Stomach (tissue), 9 donors: ENCODE measurements around the gene SART1. TPM values are rescaled to one million over a fixed set of nuclear protein-coding genes. Genes with fewer than 3 reads are reported as not detected.
A peak's percentile ranks its signal among the peaks of the same experiment; 100 is the strongest.

Experiments
- DNase-seq, 2 donors: peaks; one replicate each; pipeline versions ENCODE4 v3.0.0 to v3.0.0-alpha.2; 2013 to 2019
- H3K27ac ChIP-seq, 5 donors: fragments of 200-600 bp in 4 of 5; sonication (generic) in 4 of 5; one replicate each; pipeline ENCODE4 v1.5.1; 2013 to 2019; ENCODE audit warnings: mild to moderate bottlenecking in 1 of 5, moderate library complexity in 1 of 5
- H3K27me3 ChIP-seq, 3 donors: fragments of 200-600 bp; sonication (generic); one replicate each; pipeline ENCODE4 v1.5.1; 2017 to 2019; ENCODE audit warnings: mixed run types in 1 of 3
- H3K36me3 ChIP-seq, 4 donors: fragments of 200-600 bp; sonication (generic); 1 replicate in 3 of 4; 2 replicates in 1 of 4; pipeline ENCODE4 v1.5.1; 2016 to 2019
- H3K4me1 ChIP-seq, 4 donors: fragments of 200-600 bp; sonication (generic); one replicate each; pipeline ENCODE4 v1.5.1; 2016 to 2019
- H3K4me3 ChIP-seq, 4 donors: fragments of 200-600 bp; sonication (generic) in 3 of 4; one replicate each; pipeline ENCODE4 v1.5.1; 2016 to 2019; ENCODE audit warnings: mild to moderate bottlenecking in 1 of 4
- H3K9me3 ChIP-seq, 4 donors: fragments of 200-600 bp; sonication (generic); one replicate each; pipeline ENCODE4 v1.5.1; 2016 to 2019
- EP300 ChIP-seq: sonication (generic); formaldehyde crosslinking; IDR thresholded peaks from one replicate; pipeline ENCODE4 v1.6.1; 2017; ENCODE audit warnings: antibody characterized with exemption
- POLR2A ChIP-seq, 4 donors: fragments of 450-650 bp; IDR thresholded peaks; one replicate each; pipeline ENCODE4 v1.6.1; 2016; ENCODE audit warnings: antibody characterized with exemption in 4 of 4, control low read depth in 2 of 4, mild to moderate bottlenecking in 1 of 4, moderate library complexity in 1 of 4
- POLR2AphosphoS5 ChIP-seq, 3 donors: sonication (generic); formaldehyde crosslinking; IDR thresholded peaks; one replicate each; pipeline ENCODE4 v1.6.1; 2016; ENCODE audit warnings: antibody characterized with exemption in 3 of 3
- WGBS, 5 donors: extraction: QIAGEN DNeasy Blood & Tissue Kit in 3 of 5; methylation state at CpG; one replicate each; pipeline versions ENCODE4 v1.1.5 to v1.1.7; 2013 to 2018; 5-methylcytosine and 5-hydroxymethylcytosine counted together
- intact Hi-C: fragments of 100-400 bp; cut with DNase I; formaldehyde crosslinking; loops from one replicate; pipeline ENCODE4 v1.15.1; 2023; ENCODE audit warnings: low total_unique reads
- polyA plus RNA-seq, 3 donors: library from polyadenylated mRNA; stranded (reverse); fragments of 200-250 nt; gene quantifications; one replicate each; pipeline ENCODE4 v1.2.3, GENCODE V29; 2013
- total RNA-seq, 5 donors: library from RNA; depleted of rRNA; stranded (reverse); fragments of >200 nt; gene quantifications; one replicate each; pipeline versions ENCODE4 v1.1.0 to v1.2.3, GENCODE V29; 2014 to 2016
- TF ChIP-seq, protein P1 (sequence below), 7 experiments: fragments of 450-650 bp in 4 of 7; fragments of 200-600 bp in 3 of 7; sonication (generic) in 3 of 7; IDR thresholded peaks; one replicate each; pipeline ENCODE4 v1.5.1; 2016 to 2019; ENCODE audit warnings: antibody characterized with exemption in 7 of 7, control low read depth in 2 of 7, mild to moderate bottlenecking in 1 of 7
- donor health status: healthy with polysubstance abuse.
- donor health status: Bipolar disorder and iron deficiency.
- donor health status: healthy.

Gene SART1
- total and polyA plus RNA-seq, 8 donors = 26.1 to 278 (median 82.5) TPM

- Histone ChIP-seq H3K27ac (no peak overlapping the region), H3K9me3 (no peaks in the 10 kb centered on the region)
- 41 to 59% (median 50%) methylated on average over 4 of the region's 4 CpGs for WGBS, 5 donors
Measured at GRCh38 chr11:65934014-65934413, 27.5 kb upstream of the SART1 start.

DNA sequence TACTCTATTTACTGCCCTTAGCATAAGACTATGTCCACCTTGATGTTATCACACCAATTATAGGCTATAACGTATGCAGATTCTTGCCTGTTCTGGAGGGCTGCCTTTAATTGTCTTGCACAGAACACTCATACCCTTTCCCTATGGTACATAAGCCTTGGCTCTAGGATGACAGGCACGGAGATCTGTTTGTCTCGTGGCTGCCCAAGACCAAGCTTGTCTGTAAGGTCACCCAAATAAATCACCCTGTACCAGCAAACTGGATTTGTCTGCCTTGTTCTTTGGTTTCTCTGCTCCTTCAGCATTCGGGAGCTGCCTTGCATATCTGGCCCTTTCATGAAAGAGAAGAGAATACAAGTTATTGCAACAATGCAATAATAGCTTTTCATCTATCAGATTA lies 23.8 kb upstream of the SART1 start:
- no peak for DNase-seq
- Histone ChIP-seq H3K27me3 (peaks cover 0 to 45% (median 4%) of the 10 kb centered on the region in 3 donors), H3K4me1 (no peaks in the 10 kb centered on the region), H3K27ac (no peak overlapping the region), H3K36me3 (no peaks in the 10 kb centered on the region), H3K9me3 (no peaks in the 10 kb centered on the region), H3K4me3 (no peak overlapping the region)
- intact Hi-C loops = no loop called here
- 33 to 62% (median 51%) methylated on average over 4 of the region's 4 CpGs for WGBS, 5 donors
- TF ChIP-seq, protein P1, sequence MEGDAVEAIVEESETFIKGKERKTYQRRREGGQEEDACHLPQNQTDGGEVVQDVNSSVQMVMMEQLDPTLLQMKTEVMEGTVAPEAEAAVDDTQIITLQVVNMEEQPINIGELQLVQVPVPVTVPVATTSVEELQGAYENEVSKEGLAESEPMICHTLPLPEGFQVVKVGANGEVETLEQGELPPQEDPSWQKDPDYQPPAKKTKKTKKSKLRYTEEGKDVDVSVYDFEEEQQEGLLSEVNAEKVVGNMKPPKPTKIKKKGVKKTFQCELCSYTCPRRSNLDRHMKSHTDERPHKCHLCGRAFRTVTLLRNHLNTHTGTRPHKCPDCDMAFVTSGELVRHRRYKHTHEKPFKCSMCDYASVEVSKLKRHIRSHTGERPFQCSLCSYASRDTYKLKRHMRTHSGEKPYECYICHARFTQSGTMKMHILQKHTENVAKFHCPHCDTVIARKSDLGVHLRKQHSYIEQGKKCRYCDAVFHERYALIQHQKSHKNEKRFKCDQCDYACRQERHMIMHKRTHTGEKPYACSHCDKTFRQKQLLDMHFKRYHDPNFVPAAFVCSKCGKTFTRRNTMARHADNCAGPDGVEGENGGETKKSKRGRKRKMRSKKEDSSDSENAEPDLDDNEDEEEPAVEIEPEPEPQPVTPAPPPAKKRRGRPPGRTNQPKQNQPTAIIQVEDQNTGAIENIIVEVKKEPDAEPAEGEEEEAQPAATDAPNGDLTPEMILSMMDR (IDR thresholded peaks at IDR 0.05) = no peak
- no peak for TF ChIP-seq EP300
- TF ChIP-seq POLR2AphosphoS5 (IDR thresholded peaks at IDR 0.05) = no peak
- TF ChIP-seq POLR2A (IDR thresholded peaks at IDR 0.05) = no peak

More at GRCh38 chr11:65934014-65934413, 27.5 kb upstream of the SART1 start:
- H3K27me3 ChIP-seq = peaks cover 0 to 32% (median 4%) of the 10 kb centered on the region in 3 donors
- no peaks in the 10 kb centered on the region for H3K36me3 ChIP-seq
- intact Hi-C loops = no loop called here
- no peak for TF ChIP-seq POLR2AphosphoS5 (IDR thresholded peaks at IDR 0.05)
- no peak for TF ChIP-seq POLR2A (IDR thresholded peaks at IDR 0.05)
- TF ChIP-seq EP300 = no peak
- TF ChIP-seq, protein P1 (IDR thresholded peaks at IDR 0.05) = no peak
- no peak for DNase-seq
- no peaks in the 10 kb centered on the region for H3K4me1 ChIP-seq
- H3K4me3 ChIP-seq = no peak overlapping the region

GRCh38 chr11:65941720-65942310 lies 19.7 kb upstream of the SART1 start:
- TF ChIP-seq, protein P1 (IDR thresholded peaks at IDR 0.05) = no peak
- TF ChIP-seq POLR2A (IDR thresholded peaks at IDR 0.05) (no peak), POLR2AphosphoS5 (IDR thresholded peaks at IDR 0.05) (no peak), EP300 (no peak)
- no peaks in the 10 kb centered on the region for H3K4me1 ChIP-seq
- H3K27ac ChIP-seq = peak overlapping the region in 1 of 5 donors; percentile 47
- WGBS, 5 donors = 69 to 78% (median 73%) methylated on average over 9 of the region's 9 CpGs
- H3K4me3 ChIP-seq = no peak overlapping the region
- H3K27me3 ChIP-seq = peaks cover 0 to 38% (median 0%) of the 10 kb centered on the region in 3 donors
- no peak for DNase-seq
- intact Hi-C loops = no loop called here
- no peaks in the 10 kb centered on the region for H3K9me3 ChIP-seq
- H3K36me3 ChIP-seq = no peaks in the 10 kb centered on the region

GRCh38 chr11:65942531-65942930 lies 19.0 kb upstream of the SART1 start:
- DNase-seq = no peak
- Histone ChIP-seq H3K27me3 (peaks cover 0 to 40% (median 0%) of the 10 kb centered on the region in 3 donors), H3K36me3 (no peaks in the 10 kb centered on the region), H3K27ac (no peak overlapping the region), H3K9me3 (no peaks in the 10 kb centered on the region), H3K4me3 (no peak overlapping the region), H3K4me1 (no peaks in the 10 kb centered on the region)
- intact Hi-C loops = no loop called here
- TF ChIP-seq POLR2A (IDR thresholded peaks at IDR 0.05) (no peak), EP300 (no peak), POLR2AphosphoS5 (IDR thresholded peaks at IDR 0.05) (no peak)
- TF ChIP-seq, protein P1 (IDR thresholded peaks at IDR 0.05) = no peak
- WGBS, 5 donors = 76 to 83% (median 80%) methylated on average over 7 of the region's 7 CpGs
